Measurements from ENCODE around the gene ZBTB21.
"Not testable (repeated sequence)": the region's sequence is repeated elsewhere in the genome, so short reads cannot be mapped to it uniquely, and the experiment has no call there.

The ZBTB21 gene

DNA sequence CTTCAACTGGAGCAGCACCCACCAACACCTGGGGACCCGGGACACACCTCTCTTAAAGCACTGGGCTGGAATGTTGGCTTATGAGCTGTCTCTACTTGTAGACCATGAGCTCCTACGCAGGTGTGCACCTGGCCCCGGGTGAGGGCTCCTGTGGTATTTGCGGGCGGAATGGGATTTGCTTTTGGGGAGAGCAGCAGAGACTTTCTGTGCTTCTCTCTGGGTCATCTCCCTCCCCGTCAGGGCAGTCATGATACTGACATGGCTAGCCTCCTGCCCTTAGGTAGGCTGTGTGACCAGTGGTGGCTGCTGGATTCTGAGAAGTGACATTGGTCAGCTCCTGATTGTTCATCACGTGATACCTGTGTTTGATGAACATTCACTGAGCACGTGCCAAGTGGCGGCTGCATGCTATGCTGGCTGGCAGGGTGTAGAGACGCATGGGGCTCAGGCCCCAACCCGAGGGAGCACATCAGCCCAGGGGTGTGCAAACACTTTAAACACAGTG is 9.0 kb upstream of the ZBTB21 start:
- DNase-seq (ENCODE audit: low spot score) = no peak

DNA sequence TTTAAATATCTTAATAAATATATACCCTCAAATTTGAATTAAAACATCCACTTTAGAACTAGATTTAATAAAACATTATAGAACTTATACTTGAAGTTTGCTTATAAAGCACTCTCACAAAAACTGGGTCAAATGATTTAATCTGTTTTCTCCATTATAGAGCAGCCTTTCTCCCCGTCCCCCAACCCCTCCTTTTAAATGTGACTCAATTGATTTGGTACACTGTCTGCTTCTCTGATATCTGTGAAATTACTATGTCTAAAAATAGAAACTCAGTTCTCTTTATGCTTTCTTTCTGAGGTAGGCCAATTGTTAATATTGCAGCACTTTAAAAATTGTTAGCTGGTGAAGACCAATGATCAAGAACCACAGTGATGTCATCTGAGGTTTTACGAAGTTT is 6.9 kb upstream of the ZBTB21 start:
- no peak for DNase-seq (ENCODE audit: low spot score)

DNA sequence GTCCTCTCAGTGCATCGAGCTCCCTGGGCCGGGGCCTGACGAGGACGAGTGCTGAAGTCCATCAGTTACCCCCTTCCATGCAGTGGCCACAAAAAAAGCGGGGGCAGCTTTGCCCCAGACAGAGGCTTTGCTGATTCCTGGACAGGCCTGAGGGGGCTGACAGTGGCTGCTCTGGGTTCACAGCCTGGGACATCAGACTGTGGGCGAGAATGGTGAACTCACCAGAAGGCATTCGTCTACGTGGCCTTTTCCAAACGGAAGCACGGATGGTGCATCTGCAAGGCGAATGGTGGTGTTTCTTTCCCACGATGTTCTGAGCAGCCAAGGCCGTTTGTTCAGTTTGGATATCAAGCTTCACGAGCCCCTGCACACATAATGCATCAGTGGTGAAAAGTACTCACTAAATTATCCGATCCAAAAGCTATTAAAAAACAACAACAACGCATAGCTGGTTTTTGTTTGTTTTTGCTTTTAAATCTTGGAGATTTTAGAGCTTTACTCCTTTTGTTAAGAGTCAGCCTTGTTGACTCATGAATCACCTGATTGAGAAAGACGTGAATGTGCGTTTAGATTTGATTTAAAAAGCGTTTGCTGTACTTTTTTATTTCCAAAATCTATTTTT is 6.3 kb upstream of the ZBTB21 start:
- no peak for DNase-seq (ENCODE audit: low spot score)

DNA sequence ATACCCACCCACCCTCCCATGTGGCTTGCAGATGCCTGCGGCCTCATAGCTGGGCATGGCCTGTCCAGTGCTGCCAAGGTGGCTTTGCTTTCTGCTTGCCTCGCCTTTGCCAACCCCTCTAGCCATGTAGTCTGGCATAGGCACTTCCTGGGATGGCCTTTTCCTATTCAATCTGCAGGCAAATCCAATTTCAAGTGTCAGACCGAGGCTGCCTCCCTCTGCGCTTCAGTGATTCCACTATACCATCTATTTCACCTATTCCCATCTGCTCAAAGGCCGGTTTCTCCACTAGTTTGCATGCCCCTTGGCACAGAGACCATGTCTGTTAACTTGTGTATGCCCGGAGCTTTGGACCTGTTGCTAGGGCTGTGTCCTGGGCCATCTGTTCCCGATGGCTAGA is 3.8 kb upstream of the ZBTB21 start:
- DNase-seq (ENCODE audit: low spot score) = no peak

DNA sequence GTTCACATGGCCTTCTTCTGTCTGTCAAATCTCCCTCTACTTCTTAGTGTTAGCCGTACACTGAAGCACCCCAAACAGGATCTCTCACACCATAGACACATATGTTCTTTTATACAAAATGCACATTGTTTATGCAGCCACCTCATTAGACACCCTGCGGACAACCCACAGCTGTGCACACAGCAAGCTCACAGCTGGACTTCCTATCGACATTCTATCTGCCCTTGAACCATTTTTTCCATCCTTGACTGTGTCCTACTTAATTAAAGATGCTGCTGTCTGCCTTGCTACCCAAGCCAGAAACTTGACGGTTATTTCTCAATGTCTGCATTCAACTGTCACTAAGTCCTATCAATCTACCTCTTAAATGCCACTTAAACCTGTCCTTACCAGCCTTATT is 3.2 kb upstream of the ZBTB21 start:
- no peak for DNase-seq (ENCODE audit: low spot score)

DNA sequence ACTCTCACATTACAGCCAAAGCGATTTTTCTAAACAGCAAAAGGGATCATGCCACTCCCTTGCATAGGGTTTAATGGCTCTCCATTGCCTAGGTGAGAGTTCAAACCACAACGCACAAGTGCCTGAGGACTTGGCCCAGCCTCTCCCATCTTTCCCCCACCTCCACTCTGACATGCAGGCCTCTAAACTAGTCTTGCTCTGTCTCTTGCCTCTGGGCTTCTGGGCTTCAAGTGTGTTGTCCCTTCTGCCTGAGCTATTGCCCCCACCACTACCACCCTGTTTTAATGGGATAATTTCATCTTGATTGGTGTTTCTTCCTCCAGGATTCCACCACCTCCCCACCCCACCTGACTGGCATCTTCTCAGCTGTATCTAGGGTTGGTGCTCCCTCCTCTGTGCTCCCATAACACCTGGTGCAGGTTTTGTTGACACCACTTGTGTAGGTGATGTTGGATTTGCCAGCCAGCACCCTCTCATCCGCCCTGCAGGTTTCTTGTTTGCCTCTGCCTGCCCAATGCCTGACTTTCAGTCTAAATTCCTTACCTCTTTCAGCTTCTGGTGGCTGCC is 2.7 kb upstream of the ZBTB21 start:
- no peak for DNase-seq (ENCODE audit: low spot score)

DNA sequence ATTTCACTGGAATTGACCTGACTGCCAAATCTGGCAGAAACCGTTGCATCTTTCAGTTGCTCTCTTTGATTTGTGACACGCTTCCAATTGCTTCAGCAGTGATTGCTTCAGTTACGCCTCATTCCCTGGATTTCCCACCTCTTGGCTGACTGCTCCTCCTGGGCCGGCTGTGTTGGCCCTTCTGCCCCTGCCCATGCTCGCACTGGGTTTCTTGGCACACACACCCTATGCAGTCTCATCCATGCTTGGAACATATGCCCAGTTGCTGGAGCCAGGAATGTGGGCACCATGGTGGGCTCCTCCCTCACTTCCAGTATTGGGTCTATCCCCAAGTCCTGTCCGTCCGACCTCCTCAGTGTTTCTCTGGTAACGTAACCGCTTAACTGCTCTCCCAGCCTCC is 2.2 kb upstream of the ZBTB21 start:
- no peak for DNase-seq (ENCODE audit: low spot score)

DNA sequence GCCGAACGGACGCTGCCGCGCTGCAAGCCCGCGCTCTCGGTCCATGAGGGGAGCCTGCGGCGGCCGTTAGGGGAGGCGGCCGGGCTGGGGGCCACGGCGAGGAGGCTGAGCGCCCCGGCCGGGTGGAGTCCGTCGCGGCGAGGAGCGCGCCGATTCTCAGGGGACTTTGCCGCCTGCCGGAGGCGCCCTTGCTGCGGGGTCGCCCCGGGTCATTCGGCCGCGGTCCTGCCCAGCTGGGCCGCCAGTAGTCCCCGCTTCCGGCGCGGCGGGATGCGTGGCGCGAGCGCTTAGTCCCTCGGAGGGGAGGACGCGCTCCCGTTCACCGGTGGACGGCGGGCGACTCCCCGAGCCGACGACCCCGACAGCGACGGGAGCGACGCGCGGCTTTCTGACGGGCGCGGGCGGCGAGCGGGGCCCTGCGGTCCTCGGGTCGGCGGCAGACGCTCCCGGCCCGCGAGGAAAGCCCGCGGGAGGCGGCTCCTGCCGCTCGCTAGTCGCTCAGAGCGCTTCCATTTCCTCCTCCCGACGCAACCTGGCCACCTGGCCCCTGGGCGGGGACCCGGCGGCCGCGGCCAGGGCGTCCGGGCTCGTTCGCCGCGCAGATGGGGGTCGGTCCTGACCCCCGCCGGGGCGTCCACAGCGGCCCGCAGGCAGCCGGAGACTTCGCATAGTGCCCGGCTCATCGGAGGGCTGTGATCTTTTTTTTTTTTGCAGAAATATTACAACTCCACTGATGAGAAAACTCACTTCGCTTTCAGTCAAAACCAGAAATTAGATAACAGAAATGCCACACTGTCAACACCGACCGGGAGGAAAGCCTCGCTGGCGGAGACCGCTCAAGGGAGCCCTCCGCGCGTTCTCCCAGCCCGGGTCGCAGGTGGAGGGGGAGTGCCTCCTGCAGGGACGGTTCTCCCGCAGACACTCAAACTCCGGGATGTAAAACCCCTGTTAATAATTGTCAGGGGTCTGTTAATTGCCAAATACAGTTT is 641 bp upstream of the ZBTB21 start:
- DNase-seq (ENCODE audit: low spot score) = peak; percentile 30

DNA sequence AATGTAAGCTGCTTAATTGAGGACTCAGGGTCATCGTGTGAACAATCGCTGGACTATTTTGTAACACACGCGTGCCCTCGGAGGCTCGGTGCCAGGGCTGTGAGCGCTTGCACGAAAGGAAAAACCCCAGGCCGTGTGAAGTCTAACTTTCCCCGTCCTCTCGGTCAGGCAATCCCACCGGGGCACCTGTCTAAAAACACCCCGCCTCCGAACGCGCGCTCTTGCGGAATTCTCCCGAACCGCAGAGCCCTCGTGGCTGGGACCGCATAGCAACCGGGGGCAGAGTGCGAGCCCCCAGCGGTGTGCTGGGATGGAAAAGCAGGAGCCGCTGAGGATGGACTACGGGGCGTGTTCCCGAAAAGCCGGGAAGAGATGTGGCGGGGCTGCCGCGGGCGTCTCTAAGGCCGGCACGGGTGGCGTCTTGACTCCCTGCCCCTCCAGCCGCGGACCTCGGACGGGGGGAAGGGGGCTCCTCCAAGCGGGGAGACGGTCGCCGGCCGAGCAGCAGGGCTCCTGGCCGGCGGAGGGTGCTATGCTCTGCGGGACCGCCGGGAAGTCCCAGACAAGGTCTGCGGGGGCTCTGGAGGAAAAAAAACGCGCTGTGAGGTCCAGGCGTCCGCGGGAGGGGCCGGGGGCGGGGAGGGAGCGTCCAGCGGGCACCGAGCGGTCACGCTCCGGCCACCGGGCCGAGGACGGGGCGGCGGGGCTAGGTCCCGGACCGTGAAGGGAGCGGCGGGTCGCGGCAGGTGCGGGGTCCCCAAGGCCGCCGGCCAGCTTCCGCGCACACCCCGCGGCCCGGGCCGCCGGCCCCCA is 936 bp downstream of the ZBTB21 start:
- peak; percentile 35 for DNase-seq (ENCODE audit: low spot score)

DNA sequence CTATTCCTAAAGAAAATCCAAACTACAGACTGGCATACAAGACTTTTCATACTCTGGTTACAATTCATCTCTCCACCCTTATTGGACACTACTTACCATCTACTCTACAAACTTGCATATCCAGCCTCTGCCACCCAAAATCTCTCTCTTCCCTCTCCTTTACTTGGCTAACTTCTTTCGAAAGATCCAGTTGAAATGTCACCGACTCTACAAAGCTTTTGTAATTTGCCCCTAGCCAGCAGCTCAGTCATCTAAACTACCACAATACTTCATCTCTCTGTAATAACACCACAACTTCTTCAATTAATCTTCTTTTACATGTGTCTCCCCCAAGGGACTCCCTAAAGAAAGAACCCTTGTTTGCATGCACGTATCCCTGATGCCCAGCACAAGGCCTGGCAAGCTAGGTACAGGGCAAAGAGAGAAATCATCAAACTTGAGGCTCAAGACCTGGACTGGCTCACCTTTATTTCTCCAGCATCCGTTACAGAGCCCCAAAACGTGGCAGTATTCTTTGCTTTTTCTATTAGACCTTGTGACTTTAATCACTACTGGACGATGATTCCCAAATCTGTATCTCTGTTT is 2.7 kb downstream of the ZBTB21 start:
- DNase-seq (ENCODE audit: low spot score) = no peak

DNA sequence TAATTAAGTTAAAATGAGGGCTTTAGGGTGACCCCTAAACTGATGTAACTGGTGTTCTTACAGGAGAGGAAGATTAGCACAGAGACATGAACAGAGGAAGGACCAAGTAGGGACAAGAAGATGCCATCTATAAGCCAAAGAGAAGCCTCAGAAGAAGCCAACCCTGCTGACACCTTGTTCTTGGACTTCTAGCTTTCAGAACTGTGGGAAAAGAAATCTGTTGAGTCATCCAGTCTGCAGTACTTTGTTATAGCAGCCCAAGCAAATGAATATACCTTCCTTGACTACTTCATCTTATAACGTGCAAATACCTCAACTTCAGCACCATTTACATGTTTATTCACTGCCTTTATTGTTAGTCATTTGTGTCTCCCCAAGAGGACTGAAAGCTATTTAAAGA is 3.4 kb downstream of the ZBTB21 start:
- DNase-seq (ENCODE audit: low spot score) = peak; percentile 21

DNA sequence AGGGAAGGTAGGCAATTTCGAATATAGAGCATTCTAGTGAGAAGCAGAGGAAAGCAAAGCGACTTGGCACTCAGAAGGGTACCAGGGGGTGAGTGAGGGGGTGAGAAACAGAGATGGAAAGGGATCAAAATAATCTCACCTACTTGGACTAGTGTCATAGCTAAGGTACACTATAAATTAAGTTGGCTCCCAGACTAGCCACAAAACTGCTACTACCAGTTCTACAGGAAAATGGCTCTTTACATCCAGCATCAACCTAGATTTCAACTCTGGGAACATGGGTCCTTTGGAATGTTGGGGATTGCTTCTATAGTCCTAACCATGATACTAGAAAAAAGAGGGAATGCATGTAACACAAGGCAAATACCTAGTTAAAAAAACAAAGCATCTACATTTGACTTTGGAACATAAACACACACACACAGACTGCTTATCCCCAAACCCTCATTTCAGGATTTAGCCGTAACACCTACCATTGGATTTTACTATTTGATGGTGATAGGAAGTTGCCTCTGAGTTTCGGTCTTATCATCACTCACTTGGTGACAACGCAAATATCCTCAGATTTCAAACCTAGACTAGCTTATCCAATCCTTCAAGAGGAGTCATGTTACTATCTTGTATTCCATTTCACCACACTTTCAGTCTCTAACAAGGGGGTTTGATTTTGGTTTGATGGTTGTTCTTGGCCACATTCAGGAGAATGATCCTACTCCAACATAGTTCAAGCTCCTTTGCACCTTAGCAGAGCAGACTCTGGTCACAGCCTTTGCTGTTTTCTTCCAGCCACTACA is 5.6 kb downstream of the ZBTB21 start:
- DNase-seq (ENCODE audit: low spot score) = no peak

DNA sequence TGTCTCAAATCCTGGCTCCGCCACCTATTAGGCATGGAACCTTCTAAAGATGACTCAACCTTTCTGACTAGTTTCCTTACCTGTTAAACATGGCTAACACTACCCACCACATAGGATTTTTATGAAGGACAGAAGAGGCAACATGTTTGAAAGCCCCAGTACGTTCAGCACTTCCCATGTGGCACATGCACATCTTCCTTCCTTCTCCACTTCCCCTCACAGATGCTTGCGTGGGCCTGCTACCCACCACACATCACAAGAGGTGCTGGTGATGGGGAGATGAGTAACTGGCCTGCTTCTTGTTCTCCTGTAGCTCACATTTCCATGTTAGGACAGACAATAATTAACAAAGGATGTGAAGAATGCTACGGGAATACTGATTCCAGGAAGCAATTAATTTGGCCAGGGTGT is 7.1 kb downstream of the ZBTB21 start:
- DNase-seq (ENCODE audit: low spot score) = peak; percentile 35

DNA sequence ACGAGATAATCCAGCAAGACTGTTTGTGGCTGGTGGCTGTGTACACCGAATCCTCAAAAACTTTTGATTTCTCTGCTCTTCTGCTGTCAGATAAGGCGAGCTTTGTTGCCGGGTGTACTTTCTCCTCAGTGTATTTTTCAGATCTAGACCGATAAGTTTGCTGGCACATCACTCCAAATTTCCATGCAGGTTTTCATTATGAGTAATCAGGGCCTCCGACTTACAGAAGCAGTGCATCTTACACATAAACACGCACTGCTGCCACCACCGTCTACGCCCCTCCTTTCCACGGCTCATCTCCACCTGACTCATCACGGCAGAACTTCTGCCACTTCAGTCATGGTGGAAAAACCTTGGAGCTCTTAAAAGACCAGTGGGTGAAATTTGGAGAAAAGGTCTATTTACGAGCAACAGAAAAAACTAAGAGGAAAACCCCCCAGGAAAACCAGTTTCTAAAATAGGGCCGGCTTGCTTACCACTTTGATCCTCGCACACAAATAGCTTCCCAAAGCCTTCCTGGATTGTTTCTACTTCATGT is 7.7 kb downstream of the ZBTB21 start:
- peak; percentile 96 for DNase-seq (ENCODE audit: low spot score)

DNA sequence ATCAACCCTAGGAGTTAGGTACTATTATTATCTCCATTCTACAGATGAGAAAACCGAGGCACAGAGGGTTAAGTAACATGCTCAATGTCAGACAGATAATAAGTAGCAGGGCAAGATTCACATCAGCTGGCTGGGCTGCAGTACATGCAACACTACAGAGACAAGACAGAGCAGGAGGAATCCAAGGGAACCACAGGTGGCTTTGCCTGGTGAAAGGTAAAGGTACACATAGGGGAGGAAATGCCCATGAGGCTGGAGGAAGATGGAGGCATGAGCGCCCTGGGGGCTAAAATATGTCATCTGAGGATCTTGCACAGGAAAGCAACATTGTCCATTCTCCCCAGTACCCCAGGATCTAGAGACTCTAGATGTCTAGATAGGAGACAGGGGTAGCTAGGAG is 8.4 kb downstream of the ZBTB21 start:
- DNase-seq (ENCODE audit: low spot score) = no peak

DNA sequence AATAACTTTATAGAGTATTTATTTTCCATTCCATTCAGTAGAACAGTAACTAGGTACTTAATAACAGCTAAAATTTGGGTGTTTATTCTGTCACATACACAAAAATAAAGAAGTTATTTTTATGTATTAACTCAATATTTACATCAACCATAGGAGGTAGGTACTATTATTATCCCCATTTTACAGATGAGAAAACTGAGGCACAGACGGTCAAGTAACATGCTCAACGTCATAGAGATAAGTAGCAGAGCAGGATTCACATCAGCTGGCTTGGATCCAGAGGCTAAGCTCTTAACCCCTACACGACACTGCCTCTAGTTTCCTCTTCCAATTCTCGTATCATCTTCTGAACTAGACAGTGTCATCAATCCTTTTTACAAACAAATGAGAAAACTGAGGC is 9.3 kb downstream of the ZBTB21 start:
- no peak for DNase-seq (ENCODE audit: low spot score)

DNA sequence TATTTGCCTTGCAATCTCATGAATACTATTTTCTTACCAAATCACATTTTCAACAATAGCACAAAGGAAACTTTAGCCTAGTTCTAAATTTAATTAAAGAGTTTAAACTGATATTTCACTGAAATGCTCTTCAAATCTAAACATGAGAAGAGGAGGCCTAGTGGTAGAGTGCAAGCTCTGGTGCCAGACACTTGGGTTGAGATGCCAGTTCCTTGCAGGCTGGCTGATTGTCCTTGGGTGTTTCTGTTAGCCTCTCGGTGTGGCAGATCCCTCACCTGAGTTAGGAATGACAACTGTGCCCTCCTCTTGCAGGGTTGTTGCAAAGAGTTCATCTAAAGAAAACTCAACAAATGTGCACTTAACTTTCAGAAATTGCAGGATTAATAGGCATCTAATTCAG is 12.5 kb downstream of the ZBTB21 start:
- DNase-seq (ENCODE audit: low spot score) = no peak

DNA sequence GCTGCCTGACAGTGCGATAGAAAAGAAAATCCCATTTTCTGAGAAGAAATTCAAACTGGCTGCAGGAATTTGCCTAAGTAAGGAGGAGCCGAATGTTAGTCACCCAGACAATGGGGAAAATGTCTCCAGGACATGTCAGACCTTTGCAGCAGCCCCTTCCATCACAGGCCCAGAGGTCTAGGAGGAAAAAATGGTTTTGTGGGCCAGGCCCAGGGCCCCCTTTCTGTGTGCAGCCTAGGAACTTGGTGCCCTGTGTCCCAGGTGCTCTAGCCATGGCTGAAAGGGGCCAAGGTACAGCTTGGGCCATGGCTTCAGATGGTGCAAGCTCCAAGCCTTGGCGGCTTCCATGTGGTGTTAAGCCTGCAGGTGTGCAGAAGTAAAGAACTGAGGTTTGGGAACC is 14.6 kb downstream of the ZBTB21 start:
- no peak for DNase-seq (ENCODE audit: low spot score)

DNA sequence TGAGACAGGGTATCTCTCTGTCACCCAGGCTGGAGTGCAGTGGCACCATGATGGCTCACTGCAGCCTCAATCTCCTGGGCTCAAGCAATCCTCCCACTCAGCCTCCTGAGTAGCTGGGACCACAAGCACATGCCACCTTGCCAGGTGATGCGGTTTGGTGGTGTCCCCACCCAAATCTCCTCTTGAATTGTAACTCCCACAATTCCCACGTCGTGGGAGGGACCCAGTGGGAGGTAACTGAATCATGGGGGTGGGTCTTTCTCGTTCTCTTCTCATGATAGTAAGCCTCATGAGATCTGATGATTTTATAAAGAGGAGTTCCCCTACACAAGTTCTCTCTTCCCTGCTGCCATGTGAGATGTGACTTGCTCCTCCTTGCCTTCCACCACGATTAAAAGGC is 15.5 kb downstream of the ZBTB21 start:
- DNase-seq (ENCODE audit: low spot score) = not testable (repeated sequence)

DNA sequence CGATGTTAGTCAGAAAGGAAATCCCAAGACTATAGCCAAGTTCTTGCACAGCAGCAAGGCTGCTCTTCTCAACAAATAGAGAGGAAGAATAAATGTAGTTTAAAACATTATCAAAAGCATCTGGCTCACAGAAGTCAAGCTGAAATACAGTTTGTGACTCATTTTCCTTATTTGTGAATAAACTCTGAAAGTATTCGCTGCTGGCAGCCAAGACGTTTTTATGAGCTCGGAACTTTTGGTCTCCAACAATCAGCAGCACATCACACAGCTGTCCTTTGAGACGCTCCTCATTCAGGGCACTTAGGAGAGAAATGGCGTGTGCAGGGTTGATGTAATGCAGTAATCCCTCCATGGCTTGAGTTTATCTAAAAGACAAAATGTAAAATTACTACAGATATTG is 16.4 kb downstream of the ZBTB21 start:
- no peak for DNase-seq (ENCODE audit: low spot score)

DNA sequence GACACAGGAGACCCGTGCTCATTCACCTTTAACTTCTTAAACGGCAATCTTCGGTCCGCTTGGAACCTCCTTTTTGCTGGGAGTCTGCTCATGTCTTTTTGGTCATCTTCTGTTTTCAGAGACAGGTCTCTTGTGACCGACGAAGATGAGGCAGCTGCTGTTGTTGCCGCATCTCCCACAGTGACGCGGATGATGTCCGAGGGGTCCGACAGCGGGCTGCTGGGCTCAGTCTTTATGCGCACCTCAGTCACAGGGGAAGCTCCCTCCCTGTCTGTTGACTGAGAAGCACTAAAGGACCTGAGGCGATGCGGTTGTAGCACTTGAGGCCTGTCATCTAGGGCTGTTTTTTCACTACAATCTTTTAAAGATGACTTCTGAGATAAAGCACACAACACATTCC is 17.6 kb downstream of the ZBTB21 start:
- DNase-seq (ENCODE audit: low spot score) = no peak

All from activated CD4-positive, alpha-beta T cell treated with anti-CD3 and anti-CD28 coated beads, Interleukin-2, Interleukin-4, amounts not matched to agents 100 ng/mL and 50 ng/mL, durations not matched to agents 16 hours and 8 hours (primary cell).